ENCODE data around the gene MIB2.

MIB2 gene

GRCh38 chr1:1615256-1616044 is at the start of gene MIB2:
Gene MIB2 (plus strand): TSS chr1:1615500. CDS start chr1:1623453, 7,953 bp downstream.
- peak; percentile 90 for ATAC-seq
- peak within 1 kb of the TSS; percentile 97 for H3K4me3 Mint-ChIP-seq
- DNase-seq (ENCODE audit: low spot score in 2 of 2), result peak; percentile 98 to 99
- peaks cover 36% of the 10 kb centered on the region for H3K36me3 Mint-ChIP-seq
- no peaks in the 10 kb centered on the region for H3K9me3 Mint-ChIP-seq
- H3K27ac Mint-ChIP-seq, result peak within 1 kb of the TSS; percentile 97
- H3K4me1 Mint-ChIP-seq, result peaks cover 19% of the 10 kb centered on the region

- Mint-ChIP-seq H3K4me1 (peaks cover 29% of the 10 kb centered on the region), H3K36me3 (peaks cover 100% of the 10 kb centered on the region)
- ATAC-seq, result peak; percentile 37
Measured at GRCh38 chr1:1567152-1567875, 48.0 kb upstream of the MIB2 start.

GRCh38 chr1:1567891-1568291 is 47.4 kb upstream of the MIB2 start:
- no peak for ATAC-seq
- Mint-ChIP-seq H3K4me3 (no peak overlapping the region), H3K4me1 (peaks cover 29% of the 10 kb centered on the region), H3K36me3 (peaks cover 100% of the 10 kb centered on the region), H3K9me3 (no peaks in the 10 kb centered on the region), H3K27ac (no peak overlapping the region)
- DNase-seq (ENCODE audit: low spot score in 2 of 2), result no peak

More at GRCh38 chr1:1567152-1567875, 48.0 kb upstream of the MIB2 start:
- Mint-ChIP-seq H3K9me3 (no peaks in the 10 kb centered on the region), H3K4me3 (peak overlapping the region; percentile 26), H3K27ac (peak overlapping the region; percentile 71)
- DNase-seq (ENCODE audit: low spot score in 2 of 2), result no peak

GRCh38 chr1:1569341-1569740 is 46.0 kb upstream of the MIB2 start:
- Mint-ChIP-seq H3K9me3 (no peaks in the 10 kb centered on the region), H3K36me3 (peaks cover 100% of the 10 kb centered on the region), H3K27ac (peak overlapping the region; percentile 35), H3K4me1 (peaks cover 36% of the 10 kb centered on the region), H3K4me3 (no peak overlapping the region)
- DNase-seq (ENCODE audit: low spot score in 2 of 2) (no peak), ATAC-seq (peak; percentile 31)

DNA sequence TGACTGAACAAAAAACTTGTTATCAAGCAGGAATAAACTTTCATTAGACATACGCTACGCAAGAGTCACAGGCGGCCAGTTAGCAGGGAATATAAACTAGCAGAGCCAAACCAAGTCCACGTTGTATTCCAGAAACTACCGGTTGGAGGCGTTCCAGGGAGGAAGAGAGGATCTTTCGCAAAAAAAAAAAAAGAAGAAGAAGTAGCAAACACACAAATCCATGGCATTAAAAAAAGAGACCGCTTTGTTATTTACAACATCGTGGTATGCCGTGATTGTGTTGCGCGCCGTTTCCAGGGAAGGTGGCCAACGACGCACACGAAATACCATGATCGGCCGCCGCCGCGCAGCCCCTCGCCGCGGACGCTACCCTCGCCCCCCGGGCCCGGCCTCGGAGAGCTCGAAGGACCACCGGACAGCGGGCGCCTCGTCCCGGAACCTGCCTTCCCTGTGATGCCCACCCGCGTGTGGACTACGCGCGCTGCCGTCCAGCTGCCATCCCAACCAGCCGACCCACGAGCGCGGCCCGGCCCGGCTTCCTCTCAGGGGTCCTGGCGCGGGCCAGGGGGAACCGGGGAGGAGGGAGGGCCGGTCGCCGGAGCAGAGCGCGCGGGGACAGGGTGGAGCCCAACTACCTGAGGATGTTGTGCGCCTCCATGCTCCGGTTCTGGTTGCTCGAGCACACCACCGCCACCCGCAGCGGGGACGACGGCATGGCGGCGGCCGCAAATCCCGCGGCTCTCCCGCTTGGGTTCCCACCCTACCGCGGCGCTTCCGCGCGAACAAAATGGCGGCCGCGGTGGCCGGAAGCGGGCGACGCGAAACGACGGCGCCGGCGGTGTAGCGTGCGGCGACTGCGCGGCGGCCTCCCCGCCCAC is 41.2 kb upstream of the MIB2 start:
- ATAC-seq, result peak; percentile 84
- peaks cover 24% of the 10 kb centered on the region for H3K4me1 Mint-ChIP-seq
- H3K4me3 Mint-ChIP-seq, result peak overlapping the region; percentile 96

GRCh38 chr1:1574721-1575537 is 40.4 kb upstream of the MIB2 start, which contains the start of gene SSU72:
Gene SSU72 (minus strand): TSS chr1:1574863. CDS start chr1:1574557, 306 bp downstream.
- DNase-seq (ENCODE audit: low spot score in 2 of 2), result peak; percentile 94 to 96

More for the DNA sequence above, 41.2 kb upstream of the MIB2 start:
- H3K9me3 Mint-ChIP-seq, result no peaks in the 10 kb centered on the region
- peak overlapping the region; percentile 99 for H3K27ac Mint-ChIP-seq
- H3K36me3 Mint-ChIP-seq, result peaks cover 69% of the 10 kb centered on the region
- no peak for DNase-seq (ENCODE audit: low spot score in 2 of 2)

DNA sequence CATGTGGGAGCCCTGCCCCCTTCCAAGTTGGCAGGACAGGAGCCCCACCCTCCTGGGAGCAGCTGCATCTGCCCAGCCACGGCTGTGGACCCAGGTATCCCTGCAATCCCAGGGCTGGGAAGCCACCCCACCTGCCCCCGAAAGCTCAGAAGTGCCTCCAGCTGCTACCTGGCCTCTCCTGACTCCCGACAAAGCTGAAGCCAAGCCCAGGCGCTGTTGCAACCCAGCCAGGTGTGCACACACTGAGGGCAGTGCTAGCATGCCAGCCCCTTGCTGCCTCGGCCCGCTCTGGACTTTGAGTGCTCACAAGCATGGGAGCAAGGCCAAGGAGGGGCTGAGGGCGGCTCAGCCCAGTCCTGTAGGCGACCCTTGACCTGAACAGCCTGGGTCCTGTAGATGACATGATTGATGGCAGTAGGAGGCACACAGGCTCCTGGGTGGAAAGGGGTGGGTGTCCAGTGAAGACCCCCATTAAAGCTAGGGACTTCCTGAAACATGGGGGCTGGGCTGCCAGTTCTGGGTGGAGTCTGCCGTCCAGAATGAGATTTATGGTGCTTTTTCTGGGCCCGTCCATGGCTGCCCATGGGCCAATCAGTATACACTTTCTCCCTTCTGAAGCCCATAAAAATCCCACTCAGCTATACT is 37.8 kb upstream of the MIB2 start:
- H3K4me3 Mint-ChIP-seq, result no peak overlapping the region
- no peak for ATAC-seq
- H3K36me3 Mint-ChIP-seq, result peaks cover 35% of the 10 kb centered on the region
- H3K4me1 Mint-ChIP-seq, result peaks cover 14% of the 10 kb centered on the region
- no peak overlapping the region for H3K27ac Mint-ChIP-seq
- no peak for DNase-seq (ENCODE audit: low spot score in 2 of 2)
- H3K9me3 Mint-ChIP-seq, result no peaks in the 10 kb centered on the region

More at GRCh38 chr1:1574721-1575537, 40.4 kb upstream of the MIB2 start, which contains the start of gene SSU72:
- peak within 1 kb of the TSS; percentile 96 for H3K4me3 Mint-ChIP-seq
- H3K36me3 Mint-ChIP-seq, result peaks cover 61% of the 10 kb centered on the region
- peaks cover 23% of the 10 kb centered on the region for H3K4me1 Mint-ChIP-seq
- H3K9me3 Mint-ChIP-seq, result no peaks in the 10 kb centered on the region
- H3K27ac Mint-ChIP-seq, result peak within 1 kb of the TSS; percentile 99
- peak; percentile 97 for ATAC-seq

DNA sequence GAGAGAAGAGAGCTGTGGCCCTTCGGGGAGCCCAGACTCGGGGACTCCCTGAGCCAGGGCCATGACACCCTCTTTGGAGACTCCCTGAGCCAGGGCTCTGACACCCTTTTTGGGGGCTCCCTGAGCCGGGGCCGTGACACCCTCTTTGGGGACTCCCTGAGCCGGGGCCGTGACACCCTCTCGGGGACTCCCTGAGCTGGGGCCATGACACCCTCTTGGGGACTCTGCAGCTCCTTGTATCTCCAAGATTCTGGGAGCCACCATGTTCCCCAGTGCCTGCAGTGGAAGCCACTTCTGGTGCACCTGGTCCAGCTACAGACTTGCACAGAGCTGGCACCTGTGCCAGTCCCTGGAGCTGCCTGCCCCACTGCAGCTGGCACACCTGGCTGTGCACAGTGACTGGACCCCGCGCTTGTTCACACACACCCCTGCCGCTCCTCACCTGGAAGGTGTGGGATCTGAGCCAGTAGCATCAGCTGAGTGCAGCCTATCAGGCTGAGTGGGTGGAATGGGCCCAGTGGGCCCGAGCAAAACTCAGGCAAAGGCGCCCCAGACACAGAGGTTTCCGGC is 36.8 kb upstream of the MIB2 start:
- ATAC-seq (no peak), DNase-seq (ENCODE audit: low spot score in 2 of 2) (no peak)
- Mint-ChIP-seq H3K4me1 (peaks cover 10% of the 10 kb centered on the region), H3K9me3 (no peaks in the 10 kb centered on the region), H3K4me3 (no peak overlapping the region), H3K27ac (no peak overlapping the region), H3K36me3 (peaks cover 26% of the 10 kb centered on the region)

GRCh38 chr1:1582585-1583346 is 32.5 kb upstream of the MIB2 start:
- ATAC-seq (no peak), DNase-seq (ENCODE audit: low spot score in 2 of 2) (no peak)
- Mint-ChIP-seq H3K36me3 (no peaks in the 10 kb centered on the region), H3K9me3 (no peaks in the 10 kb centered on the region), H3K4me1 (no peaks in the 10 kb centered on the region), H3K27ac (no peak overlapping the region), H3K4me3 (no peak overlapping the region)

- H3K9me3 Mint-ChIP-seq, result no peaks in the 10 kb centered on the region
- no peak overlapping the region for H3K4me3 Mint-ChIP-seq
- H3K4me1 Mint-ChIP-seq, result no peaks in the 10 kb centered on the region
- DNase-seq (ENCODE audit: low spot score in 2 of 2) (no peak), ATAC-seq (peak; percentile 19)
- no peak overlapping the region for H3K27ac Mint-ChIP-seq
- H3K36me3 Mint-ChIP-seq, result no peaks in the 10 kb centered on the region
Measured at GRCh38 chr1:1583347-1584010, 31.8 kb upstream of the MIB2 start.

DNA sequence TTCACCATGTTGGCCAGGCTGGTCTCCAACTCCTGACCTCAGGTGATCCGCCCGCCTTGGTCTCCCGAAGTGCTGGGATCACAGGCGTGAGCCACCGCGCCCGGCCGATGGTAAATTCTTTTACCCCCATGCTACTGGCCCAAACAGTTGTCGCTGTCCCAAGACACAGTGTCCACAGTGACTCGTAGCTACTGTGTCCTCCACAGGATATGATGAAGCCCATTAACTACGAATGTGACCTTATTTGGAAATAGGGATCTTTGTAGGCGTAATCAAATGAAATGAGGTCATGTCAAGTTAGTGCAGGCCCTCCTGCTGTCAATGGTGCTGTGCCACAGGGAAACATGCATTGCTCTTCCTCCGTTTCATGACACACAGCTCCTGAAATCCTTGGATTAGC is 23.8 kb upstream of the MIB2 start:
- Mint-ChIP-seq H3K36me3 (no peaks in the 10 kb centered on the region), H3K4me3 (no peak overlapping the region), H3K4me1 (no peaks in the 10 kb centered on the region), H3K9me3 (no peaks in the 10 kb centered on the region), H3K27ac (no peak overlapping the region)
- ATAC-seq (no peak), DNase-seq (ENCODE audit: low spot score in 2 of 2) (no peak)

DNA sequence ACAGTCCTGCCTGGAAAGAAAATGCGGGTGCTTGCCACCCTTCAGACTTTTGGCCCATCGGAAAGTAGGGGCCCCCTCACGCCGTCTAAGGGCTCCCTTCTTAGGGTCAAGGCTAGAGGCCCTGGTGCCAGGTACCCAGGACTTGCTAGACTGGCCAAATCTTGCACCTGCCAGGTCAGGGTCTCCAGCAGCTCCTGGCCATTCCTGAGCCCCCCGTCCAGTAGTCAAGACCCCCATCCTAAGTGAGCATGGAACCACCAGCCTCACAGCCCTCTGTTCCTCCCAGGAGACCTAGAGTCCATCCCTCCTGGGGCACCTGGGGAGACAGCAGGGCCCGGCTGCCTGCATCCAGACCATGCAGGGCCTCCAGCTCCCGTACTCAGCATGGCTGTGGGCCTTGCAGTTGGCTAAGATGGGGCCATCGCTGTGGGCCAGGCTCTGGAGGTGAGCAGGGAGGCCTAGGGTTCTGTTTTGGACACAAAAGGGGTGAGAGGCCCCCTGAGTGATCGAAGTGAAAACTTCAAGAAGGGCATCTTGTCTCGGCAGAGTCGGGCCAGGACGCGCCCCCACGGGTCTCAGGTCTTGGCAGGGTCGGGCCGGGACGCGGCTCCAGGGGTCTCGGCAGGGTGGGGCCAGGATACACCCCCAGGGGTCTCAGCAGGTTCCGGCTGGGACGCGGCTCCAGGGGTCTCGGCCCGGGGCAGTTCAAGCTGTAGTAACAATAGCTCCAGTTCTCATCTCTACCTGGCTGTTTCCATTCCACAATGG is 21.3 kb upstream of the MIB2 start:
- Mint-ChIP-seq H3K36me3 (no peaks in the 10 kb centered on the region), H3K27ac (no peak overlapping the region), H3K9me3 (no peaks in the 10 kb centered on the region), H3K4me3 (no peak overlapping the region), H3K4me1 (peaks cover 5% of the 10 kb centered on the region)
- peak; percentile 3 for ATAC-seq
- DNase-seq (ENCODE audit: low spot score in 2 of 2), result no peak

All from stimulated activated effector memory CD8-positive, alpha-beta T cell treated with anti-CD3 and anti-CD28 coated beads, Interleukin-12 subunit alpha, Interleukin-12 subunit beta, amount 100 ng/mL, for 72 hours (primary cell).